K562 (cell line): Measurements from ENCODE around the gene SMC1A. TPM values are rescaled to one million over a fixed set of nuclear protein-coding genes. Genes with fewer than 3 reads are reported as not detected.

ENCODE experiments used
- ATAC-seq: fragments of 200-7000 bp; cut with Tn5 transposase; 3 replicates; pipeline ENCODE4 v1.9.1; 2020; ENCODE audit warnings: moderate library complexity
- BruUV-seq: library from RNA; stranded (reverse); fragments of 400-500 nt; replicated peaks from 2 replicates; lab custom pipeline; 2021; lab: Mats Ljungman, UMichigan
- CTCF ChIA-PET: fragments of 300-600 bp; formaldehyde crosslinking; extraction: SDS; loops from one replicate; lab custom pipeline; 2021; ENCODE audit warnings: low intra/inter-chr PET ratio; lab: Yijun Ruan, JAX
- POLR2A ChIA-PET: fragments of 300-600, 350-650 bp; sonication (Branson Sonifier 250); formaldehyde crosslinking; extraction: SDS; loops from one replicate; lab custom pipeline; 2021; ENCODE audit warnings: antibody characterized with exemption, inconsistent platforms; lab: Yijun Ruan, JAX
- DNase-seq, 4 experiments: peaks; one replicate each; pipeline versions ENCODE4 v3.0.0 to v3.0.0-alpha.2; 2011 to 2018; ENCODE audit warnings: low spot score in 3 of 4, mixed read lengths in 3 of 4; ENCODE audit errors: extremely low read depth in 1 of 4
- FAIRE-seq: peaks from 2 replicates; lab custom pipeline; 2011; peaks lifted over from hg19 to GRCh38; lab: Jason Lieb, UNC
- H2AFZ ChIP-seq: 2 replicates; pipeline ENCODE4 v1.6.0; 2011; ENCODE audit warnings: low read depth, low read length, control low read depth, inconsistent platforms
- H3K27ac ChIP-seq: fragments of 200-600 bp; 3 replicates; pipeline ENCODE4 v1.8.0; 2011; ENCODE audit warnings: low read depth, mild to moderate bottlenecking, control low read depth, inconsistent platforms, low read length, moderate library complexity, mixed read lengths; ENCODE audit errors: extremely low read depth
- H3K27me3 ChIP-seq, 2 experiments: fragments of 300-600 bp in 1 of 2; 2 replicates in 1 of 2; 3 replicates in 1 of 2; pipeline versions ENCODE4 v1.6.0 to v1.8.0; 2011; ENCODE audit warnings: inconsistent platforms in 2 of 2, low read length in 2 of 2, mild to moderate bottlenecking in 1 of 2, mixed read lengths in 1 of 2, moderate library complexity in 1 of 2; ENCODE audit not compliant: control insufficient read depth in 2 of 2, insufficient read depth in 2 of 2
- H3K36me3 ChIP-seq: fragments of 300-600 bp; 3 replicates; pipeline ENCODE4 v1.8.0; 2011; ENCODE audit warnings: mild to moderate bottlenecking, low read length, inconsistent platforms; ENCODE audit not compliant: control insufficient read depth, insufficient read depth
- H3K4me1 ChIP-seq, 2 experiments: fragments of 200-600 bp in 1 of 2; replicated peaks in 1 of 2; 2 replicates in 1 of 2; 3 replicates in 1 of 2; pipeline versions ENCODE4 v1.5.1 to v1.8.0; 2011; ENCODE audit warnings: inconsistent platforms in 2 of 2, low read length in 2 of 2, mild to moderate bottlenecking in 1 of 2, mixed read lengths in 1 of 2, moderate library complexity in 1 of 2; ENCODE audit not compliant: control insufficient read depth in 2 of 2, insufficient read depth in 2 of 2
- H3K4me2 ChIP-seq: 2 replicates; pipeline ENCODE4 v1.6.1; 2011; ENCODE audit warnings: low read length, control low read depth, inconsistent platforms, mixed read lengths; ENCODE audit not compliant: insufficient read depth
- H3K4me3 ChIP-seq: fragments of 200-600 bp; sonication (generic), shearing (Covaris generic); 2 replicates; pipeline ENCODE4 v1.5.1; 2016; ENCODE audit warnings: control low read depth, inconsistent platforms
- H3K79me2 ChIP-seq: fragments of 200-600 bp; 3 replicates; pipeline ENCODE4 v1.8.0; 2011; ENCODE audit warnings: low read length, inconsistent platforms; ENCODE audit not compliant: control insufficient read depth, insufficient read depth
- H3K9ac ChIP-seq, 2 experiments: 2 replicates each; pipeline versions ENCODE4 v1.6.0 to v1.6.1; 2011; ENCODE audit warnings: low read depth in 2 of 2, low read length in 2 of 2, control low read depth in 1 of 2, inconsistent platforms in 1 of 2, mild to moderate bottlenecking in 1 of 2, mixed read lengths in 1 of 2; ENCODE audit not compliant: insufficient read depth in 1 of 2
- H3K9me1 ChIP-seq: one replicate; pipeline ENCODE4 v1.6.0; 2011; ENCODE audit warnings: inconsistent platforms, mild to moderate bottlenecking, low read length, moderate library complexity; ENCODE audit not compliant: control insufficient read depth, insufficient read depth
- H3K9me3 ChIP-seq: replicated peaks from 2 replicates; pipeline ENCODE4 v1.5.1; 2011; ENCODE audit warnings: low read depth, low read length, inconsistent platforms; ENCODE audit not compliant: control insufficient read depth, insufficient read depth
- H4K20me1 ChIP-seq: replicated peaks from 2 replicates; pipeline ENCODE4 v1.6.1; 2011; ENCODE audit warnings: low read length, inconsistent platforms, mixed read lengths; ENCODE audit not compliant: control insufficient read depth, insufficient read depth
- CTCF ChIP-seq, 3 experiments: IDR thresholded peaks in 2 of 3; conservative IDR thresholded peaks in 1 of 3; 2 replicates each; pipeline ENCODE4 v1.5.1; 2011 to 2012; ENCODE audit warnings: low read length in 3 of 3, mild to moderate bottlenecking in 3 of 3, control low read depth in 2 of 3, improper control_type of control experiment in 1 of 3, inconsistent platforms in 1 of 3, low read depth in 1 of 3, mixed read lengths in 1 of 3, moderate library complexity in 1 of 3; ENCODE audit not compliant: insufficient read depth in 2 of 3
- MAFG ChIP-seq: fragments of 450-650 bp; conservative IDR thresholded peaks from 2 replicates; pipeline ENCODE4 v1.6.1; 2016; ENCODE audit warnings: missing genetic modification characterization, missing compliant biosample characterization
- MTA2 ChIP-seq: fragments of 450-650 bp; IDR thresholded peaks from 2 replicates; pipeline ENCODE4 v1.6.1; 2016; ENCODE audit warnings: low read depth
- MYNN ChIP-seq, 2 experiments: sonication (generic); formaldehyde crosslinking in 1 of 2; IDR thresholded peaks; 2 replicates each; pipeline versions ENCODE4 v1.5.0 to v1.6.1; 2016 to 2020; ENCODE audit warnings: antibody characterized with exemption in 1 of 2, missing genetic modification reagents in 1 of 2
- PML ChIP-seq: IDR thresholded peaks from 2 replicates; pipeline ENCODE4 v1.6.1; 2012; ENCODE audit warnings: low read length, inconsistent platforms
- POLR2A ChIP-seq: fragments of 450-650 bp; conservative IDR thresholded peaks from 2 replicates; pipeline ENCODE4 v1.6.1; 2016
- POLR2B ChIP-seq: fragments of 450-650 bp; IDR thresholded peaks from 2 replicates; pipeline ENCODE4 v1.6.1; 2018; ENCODE audit warnings: low read depth; ENCODE audit not compliant: partially characterized antibody
- SUPT5H ChIP-seq: fragments of 450-650 bp; IDR thresholded peaks from 2 replicates; pipeline ENCODE4 v1.6.1; 2016
- WGBS: fragments of 100-300 bp; shearing (Covaris generic); methylation state at CpG from one replicate; pipeline ENCODE4 v1.1.6; 2016; ENCODE audit warnings: low coverage, mixed read lengths; ENCODE audit not compliant: insufficient coverage; ENCODE audit errors: missing lambda C conversion rate; 5-methylcytosine and 5-hydroxymethylcytosine counted together
- in situ Hi-C: fragments of 300-500 bp; cut with MboI; formaldehyde crosslinking; loops from 4 replicates; pipeline ENCODE4 v1.15.0; 2018; ENCODE audit warnings: inconsistent platforms, mixed read lengths
- intact Hi-C: fragments of 100-400 bp; cut with micrococcal nuclease; formaldehyde crosslinking; loops from 2 replicates; pipeline ENCODE4 v1.14.2; 2022
- polyA plus RNA-seq, 8 experiments: library from polyadenylated mRNA; depleted of rRNA in 4 of 8; stranded (reverse) in 5 of 8; unstranded in 3 of 8; fragments of >200 nt; fragmentation: Nextera tagmentation in 2 of 8; fragmentation: Illumina TruSeq in 1 of 8; extraction: Ambion mirVana in 2 of 8; extraction: Trizol in 1 of 8; gene quantifications; 2 replicates each; pipeline versions ENCODE4 v1.2.1 to v1.2.3, GENCODE V29; 2011 to 2014; ENCODE audit warnings: inconsistent platforms in 1 of 8, missing spikeins in 1 of 8
- total RNA-seq, 7 experiments: library from RNA; depleted of rRNA in 6 of 7; stranded (reverse); fragments of >200 nt in 6 of 7; fragmentation: Illumina TruSeq in 2 of 7; extraction: Trizol in 2 of 7; gene quantifications; 2 replicates each; pipeline versions ENCODE4 v1.2.1 to v1.2.3, GENCODE V29; 2011 to 2021; ENCODE audit warnings: low replicate concordance in 1 of 7

SMC1A gene
- total and polyA plus RNA-seq, 9 of the 15 experiments (the other 6 are each of a cell fraction or from before 2014, with no cell fraction given) = 28.5 to 126 (median 71.2) TPM

GRCh38 chrX:53395605-53396298 lies 26.7 kb downstream of the SMC1A start:
- peak; percentile 39; the same call in 2 of the 3 replicates for ATAC-seq
- Histone ChIP-seq H3K27me3 (no peaks in the 10 kb centered on the region), H3K9ac (no peak overlapping the region), H4K20me1 (no peaks in the 10 kb centered on the region), H3K27ac (no peak overlapping the region), H3K36me3 (peaks cover 85% of the 10 kb centered on the region), H3K9me3 (no peaks in the 10 kb centered on the region), H3K4me1 (no peaks in the 10 kb centered on the region), H3K79me2 (no peaks in the 10 kb centered on the region), H3K4me2 (no peak overlapping the region), H3K4me3 (no peak overlapping the region), H3K9me1 (no peaks in the 10 kb centered on the region), H2AFZ (no peak overlapping the region)
- in situ Hi-C loops = no loop called here
- intact Hi-C loops = no loop called here
- TSS peak; percentile 23 for BruUV-seq
- ChIA-PET POLR2A (interaction anchor here (1.1 to 1.4 kb wide), 3 partner anchors 13 to 26 kb away, joined by 3 to 4 read pairs (median 3); partner anchors contain the start of genes RIBC1 and SMC1A), CTCF (no interaction called here)
- WGBS = 83% methylated on average over 2 of the region's 2 CpGs
- peak in 1 of 4 experiments; percentile 20 for DNase-seq
- no peak for TF ChIP-seq MTA2
- 0 out of 6 replicates have a peak, but pooled peaks of 1 of the 3 experiments have one; percentile 10 for TF ChIP-seq CTCF (IDR thresholded peaks at IDR 0.05 in 2 of 3, conservative IDR thresholded peaks at IDR 0.05 in 1 of 3; ENCODE audit: insufficient read depth in 2 of 3, low read depth in 1 of 3, low read length in 3 of 3)
- TF ChIP-seq SUPT5H = peak; percentile 64
- peak; percentile 20; the same call in 1 of the 2 replicates for TF ChIP-seq MYNN (IDR thresholded peaks at IDR 0.05)
- no peak for TF ChIP-seq MYNN (CRISPR knock-in tag; IDR thresholded peaks at IDR 0.05)
- peak; percentile 46 for TF ChIP-seq POLR2B
- TF ChIP-seq PML = 0 out of 2 replicates have a peak, but pooled peaks have one; percentile 11
- no peak for TF ChIP-seq MAFG (tag)
- 0 out of 2 replicates have a peak, but pooled peaks have one; percentile 50 for TF ChIP-seq POLR2A
- FAIRE-seq = no peak
